Measurements from ENCODE around the gene TMX4.

GRCh38 chr20:8005033-8005432 lies 14.5 kb downstream of the TMX4 start:
- TF ChIP-seq CTCF (IDR thresholded peaks at IDR 0.05) (no peak), POLR2A (IDR thresholded peaks at IDR 0.05) (no peak)
